GM12864 (cell line): Measurements from ENCODE around the gene ADGRD1.

ENCODE experiments used
- DNase-seq: peaks from one replicate; pipeline ENCODE4 v3.0.0-alpha.2; 2011; ENCODE audit warnings: low read depth
- H3K4me3 ChIP-seq: 2 replicates; pipeline ENCODE4 v1.5.1; 2011; ENCODE audit warnings: mild to moderate bottlenecking, low read depth, low read length, control low read depth
- CTCF ChIP-seq: IDR thresholded peaks from 2 replicates; pipeline ENCODE4 v1.5.1; 2011; ENCODE audit warnings: low read depth, mild to moderate bottlenecking, moderate library complexity, low read length, control low read depth, inconsistent platforms; ENCODE audit errors: missing control alignments

Gene ADGRD1

DNA sequence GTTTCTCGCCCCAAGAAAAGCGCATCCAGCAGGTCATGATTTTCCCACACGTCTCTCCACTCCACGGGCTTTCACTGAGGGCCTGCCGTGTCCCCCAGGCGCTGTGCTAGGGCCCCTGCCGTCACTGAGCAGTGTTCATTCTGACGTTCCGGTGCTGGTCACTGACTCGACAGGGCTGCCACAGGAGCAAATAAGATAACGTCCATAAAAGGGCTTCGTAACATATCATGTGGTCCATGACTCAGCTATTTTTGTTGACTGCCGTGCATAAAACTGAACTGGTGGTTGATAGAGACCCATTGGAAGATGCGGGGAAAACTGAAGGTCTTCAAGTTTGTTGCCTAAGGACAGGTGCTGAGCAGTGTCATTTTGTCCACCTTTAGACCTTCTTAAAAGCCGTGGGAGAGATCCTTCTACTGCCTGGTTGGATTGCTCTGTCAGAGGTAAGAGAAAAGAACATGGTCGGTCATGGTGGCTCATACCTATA lies 46.3 kb downstream of the ADGRD1 start:
- DNase-seq: no peak
- TF ChIP-seq CTCF: no peak
- H3K4me3 ChIP-seq: no peak overlapping the region

DNA sequence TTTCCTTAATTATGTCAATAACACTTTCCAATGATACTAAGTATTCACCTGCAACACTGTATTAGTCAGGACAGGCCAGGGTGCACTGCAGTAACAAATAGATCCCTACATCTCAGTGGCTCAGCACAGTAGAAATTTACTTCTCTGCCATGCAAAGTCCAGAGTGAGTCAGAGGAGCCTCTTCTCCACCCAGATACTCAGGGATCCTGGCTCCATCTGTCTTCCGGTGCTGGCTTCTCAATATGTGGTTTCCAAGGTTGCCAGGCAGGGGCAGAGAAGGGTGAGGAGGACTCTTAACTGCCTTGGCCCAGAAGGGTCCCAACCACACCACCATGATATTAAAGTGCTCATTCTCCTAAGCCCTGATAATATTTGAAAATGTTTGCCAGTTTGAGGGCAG lies 47.8 kb downstream of the ADGRD1 start:
- no peak overlapping the region for H3K4me3 ChIP-seq
- no peak for TF ChIP-seq CTCF
- no peak for DNase-seq

DNA sequence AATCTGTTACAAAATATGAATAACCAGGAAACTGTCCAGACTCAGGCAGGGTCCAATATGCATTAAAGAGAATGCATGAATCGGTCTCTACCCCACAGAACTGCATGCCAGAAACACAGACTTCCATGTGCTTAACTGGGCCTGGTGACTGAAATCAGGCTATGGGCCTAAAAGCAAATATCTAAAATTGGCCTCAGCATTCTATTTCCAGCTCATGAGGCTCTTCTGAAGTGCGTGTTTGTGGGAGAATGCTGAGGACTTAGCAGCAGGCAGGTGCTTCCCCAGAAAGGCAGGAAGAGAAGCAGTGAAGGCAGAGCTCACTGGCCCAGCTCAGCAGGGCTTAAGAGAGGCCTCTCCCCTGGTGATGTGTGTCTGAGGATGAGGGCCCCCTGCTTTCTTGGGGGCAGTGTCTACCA lies 48.5 kb downstream of the ADGRD1 start:
- no peak for TF ChIP-seq CTCF
- H3K4me3 ChIP-seq: no peak overlapping the region
- no peak for DNase-seq

DNA sequence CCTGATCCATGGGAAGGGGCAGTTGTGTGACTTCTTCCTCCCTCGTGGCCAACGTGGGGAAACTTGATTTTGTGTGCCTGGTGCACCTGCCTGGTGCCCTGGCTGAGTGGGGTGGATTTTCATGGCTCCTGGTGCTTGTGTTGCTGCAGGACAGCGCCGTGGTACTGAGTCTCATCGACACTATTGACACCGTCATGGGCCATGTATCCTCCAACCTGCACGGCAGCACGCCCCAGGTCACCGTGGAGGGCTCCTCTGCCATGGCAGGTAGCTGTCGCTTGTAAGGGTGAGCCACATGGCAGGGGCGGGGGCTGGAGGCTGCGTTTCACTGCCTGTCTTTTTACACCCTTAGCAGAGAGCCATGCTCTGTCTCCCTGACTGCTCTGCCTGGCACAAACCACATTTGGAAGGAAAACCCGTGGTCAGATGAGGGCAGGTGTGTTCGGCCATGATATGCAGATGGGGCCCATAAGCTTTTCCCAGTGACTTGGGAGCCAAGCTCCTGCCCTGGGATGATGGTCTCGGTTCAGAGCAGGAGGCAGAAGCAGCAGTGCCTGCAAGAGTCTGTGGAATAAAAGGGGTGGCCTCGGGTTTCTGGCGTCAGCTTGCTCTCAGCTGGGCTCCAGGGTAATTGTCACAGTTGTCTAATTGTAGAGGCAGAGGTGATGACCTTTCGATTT lies 49.5 kb downstream of the ADGRD1 start:
- no peak overlapping the region for H3K4me3 ChIP-seq
- TF ChIP-seq CTCF: no peak
- no peak for DNase-seq

GRCh38 chr12:131003716-131004045 lies 50.0 kb downstream of the ADGRD1 start:
- H3K4me3 ChIP-seq: no peak overlapping the region
- no peak for DNase-seq
- TF ChIP-seq CTCF: no peak

GRCh38 chr12:131004166-131004565 lies 50.5 kb downstream of the ADGRD1 start:
- no peak for DNase-seq
- no peak overlapping the region for H3K4me3 ChIP-seq
- TF ChIP-seq CTCF: no peak
